Kidney (tissue), 14 donors: ENCODE results near the gene CNNM2. TPM values are rescaled to one million over a fixed set of nuclear protein-coding genes. Genes with fewer than 3 reads are reported as not detected.

ENCODE experiments used
- DNase-seq, 5 donors: peaks; one replicate each; pipeline ENCODE4 v3.0.0-alpha.2; 2013 to 2020
- FAIRE-seq: peaks from 2 replicates; lab custom pipeline; 2012; peaks lifted over from hg19 to GRCh38; lab: Jason Lieb, UNC
- H3K27ac ChIP-seq, 2 donors: one replicate each; pipeline ENCODE4 v1.7.0; 2013; ENCODE audit warnings: low read depth in 2 of 2, low read length in 2 of 2, inconsistent platforms in 1 of 2
- H3K27me3 ChIP-seq: one replicate; pipeline ENCODE4 v1.7.1; 2013; ENCODE audit warnings: low read length, inconsistent platforms; ENCODE audit not compliant: control insufficient read depth, insufficient read depth
- H3K36me3 ChIP-seq, 3 donors: one replicate each; pipeline versions ENCODE4 v1.7.0 to v1.7.1; 2013; ENCODE audit warnings: low read length in 3 of 3, control low read depth in 1 of 3, inconsistent platforms in 1 of 3; ENCODE audit not compliant: insufficient read depth in 3 of 3, control insufficient read depth in 2 of 3
- H3K4me1 ChIP-seq, 3 donors: one replicate each; pipeline versions ENCODE4 v1.7.0 to v1.7.1; 2013; ENCODE audit warnings: low read length in 3 of 3, inconsistent platforms in 1 of 3, low read depth in 1 of 3; ENCODE audit not compliant: control insufficient read depth in 2 of 3, insufficient read depth in 2 of 3
- H3K4me3 ChIP-seq, 3 donors: one replicate each; pipeline versions ENCODE4 v1.7.0 to v1.8.1; 2013; ENCODE audit warnings: low read length in 3 of 3, control low read depth in 1 of 3, inconsistent platforms in 1 of 3
- H3K9ac ChIP-seq, 3 donors: one replicate each; pipeline versions ENCODE4 v1.7.0 to v1.7.1; 2013; ENCODE audit warnings: low read length in 3 of 3, control low read depth in 1 of 3, inconsistent platforms in 1 of 3
- H3K9me3 ChIP-seq, 3 donors: one replicate each; pipeline versions ENCODE4 v1.7.0 to v1.7.1; 2013; ENCODE audit warnings: low read length in 3 of 3, control low read depth in 1 of 3, inconsistent platforms in 1 of 3; ENCODE audit not compliant: control insufficient read depth in 2 of 3, insufficient read depth in 1 of 3
- CTCF ChIP-seq: IDR thresholded peaks from 3 replicates; pipeline ENCODE4 v1.5.1; 2012; ENCODE audit warnings: mild to moderate bottlenecking, moderate library complexity, borderline replicate concordance; ENCODE audit not compliant: insufficient read depth; ENCODE audit errors: extremely low read depth
- intact Hi-C: fragments of 100-400 bp; cut with DNase I; formaldehyde crosslinking; loops from one replicate; pipeline ENCODE4 v1.11.1; 2022
- polyA plus RNA-seq: library from polyadenylated mRNA; stranded (reverse); fragments of 350-450 nt; fragmentation: Illumina TruSeq; extraction: RNeasy Lipid Tissue Mini Kit (QIAGEN cat#74804); gene quantifications from one replicate; pipeline ENCODE4 v1.2.3, GENCODE V29; 2014; ENCODE audit warnings: low read depth, low replicate concordance; ENCODE audit not compliant: insufficient read depth
- total RNA-seq: library from RNA; stranded (reverse); fragmentation: NEBNext Ultra II Directional; extraction: Animal tissue kit (Norgen Biotek cat#: 25700); gene quantifications from one replicate; pipeline ENCODE4 v1.2.1, GENCODE V29; 2021
- donor health status: control.
- donor health status: control.
- donor health status: control.
- donor health status: control.
- donor health status: control.
- donor health status: DM: yes; HTN: yes; CAD: no.
- donor health status: Normal renal cell carcinoma (clear cell type).

Gene CNNM2
- total and polyA plus RNA-seq, 2 donors from 2014 or later = 10.9 to 11.8 TPM

GRCh38 chr10:103103989-103104388 lies 185.9 kb downstream of the CNNM2 start:
- Histone ChIP-seq H3K36me3 (peaks cover 0 to 25% (median 17%) of the 10 kb centered on the region in 3 donors), H3K9ac (no peak overlapping the region), H3K27me3 (no peaks in the 10 kb centered on the region), H3K4me3 (no peak overlapping the region), H3K9me3 (no peaks in the 10 kb centered on the region), H3K4me1 (no peaks in the 10 kb centered on the region), H3K27ac (no peak overlapping the region)
- FAIRE-seq = no peak
- no peak for TF ChIP-seq CTCF
- no peak for DNase-seq
- intact Hi-C loops = no loop called here

GRCh38 chr10:103104721-103105120 lies 186.6 kb downstream of the CNNM2 start:
- intact Hi-C loops = no loop called here
- H3K9me3 ChIP-seq = no peaks in the 10 kb centered on the region
- FAIRE-seq (no peak), DNase-seq (no peak)
- no peaks in the 10 kb centered on the region for H3K4me1 ChIP-seq
- peaks cover 0 to 23% (median 16%) of the 10 kb centered on the region in 3 donors for H3K36me3 ChIP-seq
- TF ChIP-seq CTCF = no peak
- H3K27me3 ChIP-seq = no peaks in the 10 kb centered on the region
- no peak overlapping the region for H3K4me3 ChIP-seq
- H3K9ac ChIP-seq = no peak overlapping the region
- H3K27ac ChIP-seq = no peak overlapping the region

- TF ChIP-seq CTCF = no peak
- H3K27me3 ChIP-seq = no peaks in the 10 kb centered on the region
- H3K36me3 ChIP-seq = peaks cover 0 to 20% (median 13%) of the 10 kb centered on the region in 3 donors
- H3K27ac ChIP-seq = no peak overlapping the region
- FAIRE-seq (no peak), DNase-seq (no peak)
- no peak overlapping the region for H3K9ac ChIP-seq
- H3K4me1 ChIP-seq = no peaks in the 10 kb centered on the region
- intact Hi-C loops = no loop called here
- H3K4me3 ChIP-seq = no peak overlapping the region
- no peaks in the 10 kb centered on the region for H3K9me3 ChIP-seq
Measured at GRCh38 chr10:103105462-103105861, 187.4 kb downstream of the CNNM2 start.

GRCh38 chr10:103106539-103106938 lies 188.4 kb downstream of the CNNM2 start:
- no peak overlapping the region for H3K9ac ChIP-seq
- no peak overlapping the region for H3K4me3 ChIP-seq
- DNase-seq (no peak), FAIRE-seq (no peak)
- peaks cover 0 to 6% (median 0%) of the 10 kb centered on the region in 3 donors for H3K4me1 ChIP-seq
- TF ChIP-seq CTCF = no peak
- H3K27ac ChIP-seq = no peak overlapping the region
- H3K9me3 ChIP-seq = no peaks in the 10 kb centered on the region
- peaks cover 0 to 17% (median 10%) of the 10 kb centered on the region in 3 donors for H3K36me3 ChIP-seq
- intact Hi-C loops = no loop called here
- H3K27me3 ChIP-seq = no peaks in the 10 kb centered on the region
